RWPE1 (cell line): Measurements from ENCODE around the gene CXorf65.

Experiments
- CTCF ChIA-PET: fragments of 350-600 bp; sonication (Branson Sonifier 250); formaldehyde crosslinking; extraction: SDS; loops from one replicate; lab custom pipeline; 2021; lab: Yijun Ruan, JAX
- POLR2A ChIA-PET: fragments of 400-600 bp; formaldehyde crosslinking; extraction: SDS; loops from one replicate; lab custom pipeline; 2020; ENCODE audit warnings: antibody characterized with exemption; ENCODE audit not compliant: low non-redundant PET; lab: Yijun Ruan, JAX
- DNase-seq: peaks from one replicate; pipeline ENCODE4 v3.0.0; 2012; ENCODE audit warnings: low spot score
- H3K27ac ChIP-seq: fragments of 450-650 bp; 2 replicates; pipeline ENCODE4 v1.5.1; 2017
- TF ChIP-seq, protein P1 (sequence below): fragments of 450-650 bp; conservative IDR thresholded peaks from 2 replicates; pipeline ENCODE4 v1.5.1; 2017; ENCODE audit warnings: low read depth, mild to moderate bottlenecking

Gene CXorf65

DNA sequence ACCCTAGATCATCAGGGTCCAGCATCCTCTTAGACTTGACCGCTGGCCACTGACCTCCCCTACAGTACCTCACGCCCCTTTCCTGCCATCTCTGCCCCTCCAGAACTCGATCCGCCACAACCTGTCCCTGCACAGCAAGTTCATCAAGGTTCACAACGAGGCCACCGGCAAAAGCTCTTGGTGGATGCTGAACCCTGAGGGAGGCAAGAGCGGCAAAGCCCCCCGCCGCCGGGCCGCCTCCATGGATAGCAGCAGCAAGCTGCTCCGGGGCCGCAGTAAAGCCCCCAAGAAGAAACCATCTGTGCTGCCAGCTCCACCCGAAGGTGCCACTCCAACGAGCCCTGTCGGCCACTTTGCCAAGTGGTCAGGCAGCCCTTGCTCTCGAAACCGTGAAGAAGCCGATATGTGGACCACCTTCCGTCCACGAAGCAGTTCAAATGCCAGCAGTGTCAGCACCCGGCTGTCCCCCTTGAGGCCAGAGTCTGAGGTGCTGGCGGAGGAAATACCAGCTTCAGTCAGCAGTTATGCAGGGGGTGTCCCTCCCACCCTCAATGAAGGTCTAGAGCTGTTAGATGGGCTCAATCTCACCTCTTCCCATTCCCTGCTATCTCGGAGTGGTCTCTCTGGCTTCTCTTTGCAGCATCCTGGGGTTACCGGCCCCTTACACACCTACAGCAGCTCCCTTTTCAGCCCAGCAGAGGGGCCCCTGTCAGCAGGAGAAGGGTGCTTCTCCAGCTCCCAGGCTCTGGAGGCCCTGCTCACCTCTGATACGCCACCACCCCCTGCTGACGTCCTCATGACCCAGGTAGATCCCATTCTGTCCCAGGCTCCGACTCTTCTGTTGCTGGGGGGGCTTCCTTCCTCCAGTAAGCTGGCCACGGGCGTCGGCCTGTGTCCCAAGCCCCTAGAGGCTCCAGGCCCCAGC, 5.7 kb downstream of the CXorf65 start:
- no peak for DNase-seq
- no peak overlapping the region for H3K27ac ChIP-seq
- POLR2A ChIA-PET: no interaction called here
- CTCF ChIA-PET: no interaction called here
- TF ChIP-seq, protein P1, sequence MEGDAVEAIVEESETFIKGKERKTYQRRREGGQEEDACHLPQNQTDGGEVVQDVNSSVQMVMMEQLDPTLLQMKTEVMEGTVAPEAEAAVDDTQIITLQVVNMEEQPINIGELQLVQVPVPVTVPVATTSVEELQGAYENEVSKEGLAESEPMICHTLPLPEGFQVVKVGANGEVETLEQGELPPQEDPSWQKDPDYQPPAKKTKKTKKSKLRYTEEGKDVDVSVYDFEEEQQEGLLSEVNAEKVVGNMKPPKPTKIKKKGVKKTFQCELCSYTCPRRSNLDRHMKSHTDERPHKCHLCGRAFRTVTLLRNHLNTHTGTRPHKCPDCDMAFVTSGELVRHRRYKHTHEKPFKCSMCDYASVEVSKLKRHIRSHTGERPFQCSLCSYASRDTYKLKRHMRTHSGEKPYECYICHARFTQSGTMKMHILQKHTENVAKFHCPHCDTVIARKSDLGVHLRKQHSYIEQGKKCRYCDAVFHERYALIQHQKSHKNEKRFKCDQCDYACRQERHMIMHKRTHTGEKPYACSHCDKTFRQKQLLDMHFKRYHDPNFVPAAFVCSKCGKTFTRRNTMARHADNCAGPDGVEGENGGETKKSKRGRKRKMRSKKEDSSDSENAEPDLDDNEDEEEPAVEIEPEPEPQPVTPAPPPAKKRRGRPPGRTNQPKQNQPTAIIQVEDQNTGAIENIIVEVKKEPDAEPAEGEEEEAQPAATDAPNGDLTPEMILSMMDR: no peak

DNA sequence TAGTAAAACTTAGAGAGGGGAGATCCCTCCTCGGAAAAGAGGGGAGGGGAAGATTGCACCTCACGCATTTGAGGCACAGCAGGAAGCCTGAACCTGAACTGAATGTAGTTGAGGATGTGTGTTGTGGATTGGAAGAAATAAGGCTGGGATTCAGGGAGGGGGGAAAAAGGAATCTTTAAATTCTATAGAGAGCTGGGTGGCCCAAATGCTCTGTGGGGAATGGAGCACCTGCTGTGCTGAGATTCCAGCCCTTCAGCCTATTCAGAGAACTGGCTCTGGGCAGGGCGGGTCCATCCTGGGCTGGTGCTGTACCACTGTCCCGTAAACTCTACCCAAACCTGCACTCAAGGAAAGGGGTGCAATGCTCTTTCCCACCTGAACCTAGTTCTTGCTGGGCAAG, 6.8 kb downstream of the CXorf65 start:
- ChIA-PET CTCF (interaction anchor here (0.6 kb wide), 1 partner anchor 14 kb away, joined by 3 read pairs; no protein-coding TSS in a partner anchor), POLR2A (no interaction called here)
- TF ChIP-seq, protein P1: no peak
- no peak for DNase-seq
- H3K27ac ChIP-seq: no peak overlapping the region

DNA sequence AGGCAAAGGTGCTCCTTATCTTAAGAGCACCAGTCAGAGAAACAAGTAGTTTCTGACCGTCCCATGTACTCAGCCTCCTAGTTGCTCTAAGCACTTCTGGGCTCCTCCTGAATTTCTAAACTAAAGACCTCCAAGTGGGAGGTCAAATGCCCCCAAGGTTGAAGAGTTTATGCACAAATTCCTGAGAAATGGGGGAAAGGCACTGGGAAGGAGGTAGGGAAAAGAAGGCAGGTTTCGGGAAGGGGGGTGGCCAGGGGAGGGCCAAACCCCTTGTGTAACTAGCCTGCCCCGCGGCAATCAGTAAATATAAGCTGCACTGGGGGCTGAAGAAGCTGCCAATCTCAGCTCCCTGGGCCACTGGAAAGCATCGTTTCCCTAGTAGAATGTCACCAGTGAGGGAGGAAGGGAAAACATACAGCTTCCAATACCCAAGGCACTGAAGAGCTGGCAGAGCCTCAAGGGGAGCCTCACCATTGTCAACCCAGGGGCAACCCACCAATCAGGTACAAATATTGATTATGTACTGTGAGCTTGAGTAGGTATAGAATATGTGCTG, 7.5 kb downstream of the CXorf65 start:
- POLR2A ChIA-PET: no interaction called here
- no peak for DNase-seq
- no peak overlapping the region for H3K27ac ChIP-seq
- TF ChIP-seq, protein P1: no peak
- CTCF ChIA-PET: interaction anchor here (0.6 kb wide), 1 partner anchor 13 kb away, joined by 3 read pairs; no protein-coding TSS in a partner anchor

DNA sequence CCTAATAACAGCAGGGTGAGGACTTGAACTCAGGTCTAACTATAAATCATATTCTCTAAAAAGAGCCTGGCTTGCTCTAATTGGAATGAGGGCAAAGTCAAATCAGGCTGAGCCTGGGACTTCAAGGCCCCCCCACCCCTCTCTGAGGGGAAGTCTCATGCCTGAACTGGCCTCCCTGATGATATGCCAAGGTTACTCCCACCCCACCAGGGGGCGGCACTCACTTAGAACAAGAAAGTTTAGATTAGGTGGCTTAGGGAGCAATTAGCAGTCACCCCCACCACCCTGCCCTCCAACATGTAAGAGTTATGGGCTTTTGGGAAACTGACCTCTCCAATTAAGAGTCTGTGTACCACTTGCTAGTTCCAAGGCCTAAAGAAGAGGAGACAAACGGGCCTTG, 8.2 kb downstream of the CXorf65 start:
- ChIA-PET CTCF (no interaction called here), POLR2A (no interaction called here)
- no peak overlapping the region for H3K27ac ChIP-seq
- DNase-seq: no peak
- TF ChIP-seq, protein P1: no peak

GRCh38 chrX:71096760-71097032, 9.8 kb downstream of the CXorf65 start:
- TF ChIP-seq, protein P1: no peak
- DNase-seq: no peak
- H3K27ac ChIP-seq: no peak overlapping the region
- ChIA-PET POLR2A (no interaction called here), CTCF (no interaction called here)

DNA sequence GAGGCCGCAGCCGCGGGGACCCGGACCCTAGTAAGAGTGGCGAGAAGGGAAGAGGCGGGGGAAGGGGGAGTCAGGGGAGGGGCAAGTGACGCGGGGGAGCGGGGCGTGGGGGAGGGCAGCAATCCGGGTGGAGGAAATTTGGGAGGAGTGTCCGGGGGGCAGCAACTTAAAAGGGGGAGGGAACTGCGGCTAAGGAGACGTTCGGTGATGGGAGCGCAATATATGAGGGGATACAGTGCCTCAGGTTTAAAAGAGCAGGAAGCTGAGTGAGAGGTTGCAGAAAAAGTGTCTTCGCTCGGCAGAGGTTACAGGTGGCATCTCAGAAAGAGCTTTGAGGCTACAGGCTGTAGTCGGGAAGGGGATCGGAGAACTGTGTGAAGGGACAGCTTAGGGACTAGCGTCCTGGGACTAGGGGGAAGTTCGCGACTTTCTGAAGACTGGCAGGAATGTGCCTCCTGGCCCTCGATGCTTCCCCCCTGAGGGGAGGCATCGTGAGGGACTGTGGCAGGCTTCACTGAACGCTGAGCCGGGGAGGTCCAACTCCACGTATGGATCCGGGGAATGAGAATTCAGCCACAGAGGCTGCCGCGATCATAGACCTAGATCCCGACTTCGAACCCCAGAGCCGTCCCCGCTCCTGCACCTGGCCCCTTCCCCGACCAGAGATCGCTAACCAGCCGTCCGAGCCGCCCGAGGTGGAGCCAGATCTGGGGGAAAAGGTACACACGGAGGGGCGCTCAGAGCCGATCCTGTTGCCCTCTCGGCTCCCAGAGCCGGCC, 10.4 kb downstream of the CXorf65 start:
- ChIA-PET CTCF (interaction anchor here (0.7 kb wide), 1 partner anchor 33 kb away, joined by 3 read pairs; no protein-coding TSS in a partner anchor), POLR2A (no interaction called here)
- H3K27ac ChIP-seq: peak overlapping the region; percentile 36; the same call in 1 of the 2 replicates
- TF ChIP-seq, protein P1: no peak
- peak; percentile 56 for DNase-seq
